HG03196 (cell line): ENCODE data around the gene NAV1.
"Not testable (repeated sequence)": the region's sequence is repeated elsewhere in the genome, so short reads cannot be mapped to it uniquely, and the experiment has no call there.

Experiments used
- ATAC-seq: cut with Tn5 transposase; IDR thresholded peaks from one replicate; pipeline ENCODE4 v1.9.1; 2021; ENCODE audit not compliant: unreplicated experiment

NAV1 gene

DNA sequence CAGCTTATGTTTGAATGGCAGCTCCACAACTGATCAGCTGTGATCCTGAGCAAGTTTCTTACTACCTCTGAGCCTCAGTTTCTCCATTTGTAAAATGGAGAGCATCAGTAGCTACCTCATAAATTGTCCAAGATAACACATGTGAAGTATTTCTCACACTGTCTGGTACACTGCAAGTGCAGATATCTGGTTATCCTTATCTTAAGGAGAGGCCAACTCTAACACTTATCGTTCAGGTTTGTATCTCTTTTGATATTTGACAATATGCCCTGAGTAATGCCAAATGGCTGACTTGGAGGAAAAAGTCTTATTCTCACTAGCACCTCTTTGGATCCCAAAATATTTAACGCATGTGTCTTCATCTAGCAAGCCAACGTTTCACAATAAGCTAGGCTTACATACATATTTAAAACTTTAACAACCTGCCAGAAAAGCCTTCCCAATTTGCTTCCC is 34.7 kb upstream of the NAV1 start:
- no peak for ATAC-seq

DNA sequence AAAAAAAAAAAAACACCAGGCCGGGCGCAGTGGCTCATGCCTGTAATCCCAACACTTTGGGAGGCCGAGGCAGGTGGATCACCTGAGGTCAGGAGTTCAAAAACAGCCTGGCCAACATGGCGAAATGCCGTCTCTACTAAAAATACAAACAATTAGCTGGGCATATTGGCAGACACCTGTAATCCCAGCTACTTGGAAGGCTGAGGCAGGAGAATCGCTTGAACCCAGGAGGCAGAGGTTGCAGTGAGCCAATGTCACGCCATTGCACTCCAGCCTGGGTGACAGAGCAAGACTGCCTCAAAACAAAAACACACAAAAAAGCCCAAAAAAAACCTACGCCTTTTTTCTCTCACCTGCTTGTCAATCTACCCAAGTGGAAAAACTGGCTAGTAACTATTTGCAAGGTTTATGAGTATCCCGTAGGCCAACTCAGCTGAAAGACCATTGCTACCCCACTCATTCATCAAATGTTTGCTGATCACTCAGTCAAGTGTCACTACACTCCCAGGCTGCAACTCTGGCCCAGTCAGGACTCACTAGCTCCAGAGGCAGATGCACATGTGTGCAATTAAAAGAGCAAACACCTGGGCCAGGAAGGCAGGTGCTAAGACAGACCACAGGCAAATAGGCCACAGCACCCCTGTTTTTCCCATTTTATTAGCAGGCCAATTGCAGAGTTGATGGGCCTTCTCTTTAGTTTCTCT is 34.0 kb upstream of the NAV1 start:
- ATAC-seq = no peak

DNA sequence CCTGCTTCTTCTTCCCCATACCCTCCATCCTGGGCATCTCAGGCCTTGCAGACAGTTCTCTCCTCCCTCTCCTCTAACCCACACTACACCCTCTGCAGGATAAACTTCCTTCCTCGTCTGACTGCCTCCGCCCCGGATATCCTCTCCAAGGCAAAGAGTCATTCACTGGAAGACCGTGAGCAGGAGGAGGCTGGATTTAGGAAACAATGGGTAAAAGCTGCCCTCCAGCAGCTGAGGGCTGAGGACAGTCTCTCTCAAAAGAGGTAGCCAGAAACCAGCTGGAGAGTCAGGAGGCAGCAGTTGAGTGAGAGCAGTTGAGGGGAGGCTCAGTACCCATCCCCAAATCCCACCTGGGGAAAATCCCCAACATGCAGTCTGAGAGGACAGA is 33.4 kb upstream of the NAV1 start:
- no peak for ATAC-seq

- ATAC-seq = no peak
Observed at GRCh38 chr1:201506092-201506491, 32.8 kb upstream of the NAV1 start.

- ATAC-seq = peak; percentile 87
Observed at GRCh38 chr1:201506557-201507359, 32.2 kb upstream of the NAV1 start, which contains the start of gene CSRP1. CSRP1 (minus strand) TSS chr1:201507123; CDS start chr1:201496303, 10,820 bp downstream.

DNA sequence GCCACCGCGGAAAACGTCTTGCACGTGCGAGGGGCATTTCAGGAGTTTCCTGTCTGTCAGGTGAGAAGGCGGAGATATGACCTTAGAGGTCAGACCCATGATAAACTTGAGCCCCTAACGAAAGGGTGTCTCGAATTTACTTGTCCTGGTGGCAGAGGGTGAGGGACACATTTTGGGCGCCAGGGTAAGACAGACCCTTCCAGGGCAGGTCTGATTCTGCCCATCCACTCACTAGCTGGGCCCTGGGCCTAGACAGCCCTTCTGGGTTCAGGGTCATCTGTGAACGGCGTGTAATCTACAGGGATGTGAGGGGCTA is 31.6 kb upstream of the NAV1 start:
- peak; percentile 3 for ATAC-seq

- no peak for ATAC-seq
Observed at GRCh38 chr1:201508809-201509208, 30.1 kb upstream of the NAV1 start.

DNA sequence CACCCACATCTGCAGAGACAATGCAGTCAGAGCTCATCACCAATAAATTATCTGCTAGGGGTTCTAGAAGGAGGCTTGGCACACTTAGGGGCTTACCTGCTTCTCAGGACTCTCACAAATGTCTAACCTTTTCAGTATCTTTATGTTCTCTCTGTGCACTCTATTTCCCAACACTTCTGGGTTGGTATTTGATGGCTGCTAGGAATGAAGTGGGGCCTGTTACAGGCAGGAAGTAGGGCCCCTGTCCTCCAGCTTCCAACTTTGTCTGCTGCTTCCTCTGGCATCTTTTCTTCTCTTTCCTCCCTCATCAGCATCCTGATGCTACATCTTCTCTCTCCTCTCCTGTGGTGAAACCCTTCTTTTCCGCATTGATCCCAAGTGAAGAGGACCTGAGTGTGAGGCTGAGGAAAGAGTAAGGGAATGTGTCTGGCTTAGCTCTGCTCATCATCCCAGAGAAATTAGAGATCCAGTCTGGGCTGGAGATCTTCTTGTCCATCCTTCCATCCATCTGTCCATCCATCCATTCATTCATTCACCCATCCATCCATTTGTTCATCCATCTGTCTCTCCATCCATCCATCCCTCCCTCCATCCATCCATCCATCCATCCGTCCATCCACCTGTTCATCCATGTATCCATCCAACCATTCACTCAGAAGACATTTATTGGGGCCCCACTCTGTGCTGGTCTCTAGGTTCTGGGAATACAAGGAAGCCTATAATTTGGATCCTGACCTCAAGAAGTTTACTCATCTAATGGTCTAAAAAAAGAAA is 29.1 kb upstream of the NAV1 start:
- no peak for ATAC-seq

GRCh38 chr1:201510734-201511133 is 28.2 kb upstream of the NAV1 start:
- no peak for ATAC-seq

DNA sequence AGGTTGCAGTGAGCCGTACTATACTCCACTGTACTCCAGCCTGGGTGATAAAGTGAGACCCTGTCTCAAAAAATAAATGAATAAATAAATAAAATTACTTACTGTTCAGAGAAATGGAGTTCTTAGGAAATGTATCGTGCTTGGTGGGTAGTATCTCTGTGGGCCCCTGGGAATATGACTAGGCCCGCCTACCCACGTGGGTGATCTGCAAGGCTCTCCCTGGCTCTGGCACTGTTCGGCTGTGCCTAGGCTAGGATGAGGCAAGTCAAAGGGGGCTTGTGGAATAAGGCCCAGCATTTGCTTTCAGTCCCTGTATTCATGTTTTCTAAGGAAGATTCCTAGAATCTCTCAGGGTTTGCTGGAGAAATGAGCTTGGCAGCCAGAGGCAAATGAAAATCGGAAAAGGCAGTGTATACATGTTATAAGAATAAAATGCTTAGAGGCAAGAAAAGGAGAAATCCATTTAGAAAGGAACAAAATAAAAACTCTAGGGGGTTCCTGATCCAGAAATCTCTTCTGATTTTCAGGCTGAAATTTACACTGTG is 27.5 kb upstream of the NAV1 start:
- no peak for ATAC-seq

GRCh38 chr1:201511941-201512539 is 26.9 kb upstream of the NAV1 start:
- ATAC-seq = no peak

DNA sequence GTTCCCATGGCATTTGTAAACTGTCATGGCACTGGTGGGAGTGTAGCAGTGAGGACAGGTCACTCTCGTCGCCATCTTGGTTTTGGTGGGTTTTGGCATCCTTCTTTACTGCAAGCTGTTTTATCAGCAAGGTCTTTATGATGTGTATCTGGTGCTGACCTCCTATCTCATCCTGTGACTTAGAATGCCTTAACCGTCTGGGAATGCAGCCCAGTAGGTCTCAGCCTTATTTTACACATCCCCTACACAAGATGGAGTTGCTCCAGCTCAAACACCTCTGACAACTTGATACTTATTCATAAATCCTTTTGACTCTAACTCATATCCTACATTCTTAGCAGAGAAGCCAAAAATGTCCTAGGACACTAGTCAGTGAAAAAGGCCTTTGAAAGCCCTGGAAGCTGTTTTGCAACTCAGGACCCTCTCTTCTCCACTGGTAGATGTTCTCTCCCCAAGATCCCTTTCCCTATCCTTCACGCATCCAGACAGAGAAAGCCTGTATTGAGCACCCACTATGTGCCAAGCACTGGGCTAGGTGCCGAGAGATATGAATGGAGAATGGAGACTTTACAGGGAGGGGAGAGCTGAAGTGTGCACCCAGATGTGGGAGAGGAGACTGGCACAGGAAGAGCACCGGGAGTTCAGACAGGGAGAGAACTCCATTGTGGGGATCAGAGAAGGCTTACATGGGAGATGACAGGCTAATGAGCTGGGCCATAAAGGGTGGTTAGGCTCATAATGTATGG is 25.3 kb upstream of the NAV1 start:
- no peak for ATAC-seq

- ATAC-seq = no peak
Observed at GRCh38 chr1:201514466-201514865, 24.5 kb upstream of the NAV1 start.

- ATAC-seq = no peak
Observed at GRCh38 chr1:201515062-201515750, 23.7 kb upstream of the NAV1 start.

- ATAC-seq = no peak
Observed at GRCh38 chr1:201515895-201516294, 23.0 kb upstream of the NAV1 start.

GRCh38 chr1:201516511-201517127 is 22.3 kb upstream of the NAV1 start:
- no peak for ATAC-seq

- ATAC-seq = no peak
Observed at GRCh38 chr1:201517631-201518030, 21.3 kb upstream of the NAV1 start.

GRCh38 chr1:201518071-201518470 is 20.9 kb upstream of the NAV1 start:
- ATAC-seq = no peak

- not testable (repeated sequence) for ATAC-seq
Observed at GRCh38 chr1:201520046-201520575, 18.8 kb upstream of the NAV1 start.
